Central memory CD4-positive, alpha-beta T cell (primary cell): ENCODE data around the gene DCAF11.

ENCODE experiments used
- DNase-seq: peaks from one replicate; pipeline ENCODE4 v3.0.0; 2022

Gene DCAF11

GRCh38 chr14:24141097-24141880 lies 26.7 kb downstream of the DCAF11 start, which contains the start of gene EMC9:
TSS of gene EMC9 (minus strand) at chr14:24141591. CDS start at chr14:24141304, 287 bp downstream.
- DNase-seq = peak; percentile 99

GRCh38 chr14:24143511-24143910 lies 28.9 kb downstream of the DCAF11 start:
- no peak for DNase-seq

- DNase-seq = no peak
These were observed 29.9 kb downstream of the DCAF11 start for GRCh38 chr14:24144451-24144850.

GRCh38 chr14:24145219-24145618 lies 30.6 kb downstream of the DCAF11 start:
- no peak for DNase-seq

- DNase-seq = no peak
These were observed 31.3 kb downstream of the DCAF11 start for GRCh38 chr14:24145690-24146452.

- peak; percentile 80 for DNase-seq
These were observed 31.9 kb downstream of the DCAF11 start, which contains the start of gene PSME2 for GRCh38 chr14:24146453-24146977. TSS of gene PSME2 (minus strand) at chr14:24146610. CDS start at chr14:24146581, 29 bp downstream.

- peak; percentile 96 for DNase-seq
These were observed 32.6 kb downstream of the DCAF11 start, which contains the start of gene RNF31 for GRCh38 chr14:24146978-24147760. TSS of gene RNF31 (plus strand) at chr14:24147498. CDS start at chr14:24147699, 201 bp downstream.

GRCh38 chr14:24147761-24148428 lies 33.3 kb downstream of the DCAF11 start:
- no peak for DNase-seq

- no peak for DNase-seq
These were observed 34.9 kb downstream of the DCAF11 start for GRCh38 chr14:24149302-24149969.

GRCh38 chr14:24150061-24150460 lies 35.5 kb downstream of the DCAF11 start:
- no peak for DNase-seq

GRCh38 chr14:24150567-24150966 lies 36.0 kb downstream of the DCAF11 start:
- DNase-seq = no peak

GRCh38 chr14:24150993-24151392 lies 36.4 kb downstream of the DCAF11 start:
- DNase-seq = no peak

- no peak for DNase-seq
These were observed 37.0 kb downstream of the DCAF11 start for GRCh38 chr14:24151404-24152080.

- DNase-seq = no peak
These were observed 40.5 kb downstream of the DCAF11 start for GRCh38 chr14:24155100-24155499.

- no peak for DNase-seq
These were observed 42.3 kb downstream of the DCAF11 start for GRCh38 chr14:24156840-24157239.

- DNase-seq = no peak
These were observed 42.8 kb downstream of the DCAF11 start for GRCh38 chr14:24157331-24157730.

GRCh38 chr14:24159777-24160498 lies 45.4 kb downstream of the DCAF11 start:
- DNase-seq = no peak

GRCh38 chr14:24160499-24160849 lies 45.9 kb downstream of the DCAF11 start:
- no peak for DNase-seq

GRCh38 chr14:24160850-24161804 lies 46.5 kb downstream of the DCAF11 start, which contains the start of gene IRF9:
TSS of gene IRF9 (plus strand) at chr14:24161265. CDS start at chr14:24162145, 880 bp downstream.
- DNase-seq = peak; percentile 94
